Hippocampal formation (tissue), 2 donors: Measurements from ENCODE around the gene ITGAE.
A peak's percentile ranks its signal among the peaks of the same experiment; 100 is the strongest.
"Not testable (repeated sequence)": the region's sequence is repeated elsewhere in the genome, so short reads cannot be mapped to it uniquely, and the experiment has no call there.

Experiments
- DNase-seq, 2 donors: peaks; one replicate each; lab custom pipeline; 2025; lab: John Stamatoyannopoulos, UW

ITGAE gene

GRCh38 chr17:3795390-3796102, 5.4 kb downstream of the ITGAE start:
- DNase-seq = no peak

- no peak for DNase-seq
These were observed 6.2 kb downstream of the ITGAE start for GRCh38 chr17:3794557-3795389.

GRCh38 chr17:3794152-3794551, 6.8 kb downstream of the ITGAE start:
- not testable (repeated sequence) for DNase-seq

- not testable (repeated sequence) for DNase-seq
These were observed 7.7 kb downstream of the ITGAE start for GRCh38 chr17:3793258-3793657.

- DNase-seq = peak; percentile 18 to 54
These were observed 8.5 kb downstream of the ITGAE start for GRCh38 chr17:3792481-3792880.

GRCh38 chr17:3788200-3788599, 12.8 kb downstream of the ITGAE start:
- DNase-seq = no peak

- DNase-seq = not testable (repeated sequence)
These were observed 15.7 kb downstream of the ITGAE start for GRCh38 chr17:3785323-3785722.

GRCh38 chr17:3782751-3783150, 18.2 kb downstream of the ITGAE start:
- no peak for DNase-seq

- no peak for DNase-seq
These were observed 20.0 kb downstream of the ITGAE start for GRCh38 chr17:3780986-3781385.

GRCh38 chr17:3777366-3778120, 23.4 kb downstream of the ITGAE start:
- DNase-seq = no peak

GRCh38 chr17:3773966-3774365, 27.0 kb downstream of the ITGAE start:
- DNase-seq = no peak

GRCh38 chr17:3773511-3773910, 27.5 kb downstream of the ITGAE start:
- DNase-seq = no peak

GRCh38 chr17:3772764-3773163, 28.2 kb downstream of the ITGAE start:
- no peak for DNase-seq

- DNase-seq = no peak
These were observed 29.8 kb downstream of the ITGAE start for GRCh38 chr17:3771140-3771539.

GRCh38 chr17:3770466-3770865, 30.5 kb downstream of the ITGAE start:
- DNase-seq = no peak

GRCh38 chr17:3768769-3769168, 32.2 kb downstream of the ITGAE start:
- DNase-seq = no peak

GRCh38 chr17:3768341-3768740, 32.6 kb downstream of the ITGAE start:
- DNase-seq = no peak

- no peak for DNase-seq
These were observed 34.2 kb downstream of the ITGAE start for GRCh38 chr17:3766779-3767178.

- DNase-seq = no peak
These were observed 35.0 kb downstream of the ITGAE start for GRCh38 chr17:3765981-3766380.

GRCh38 chr17:3763777-3764170, 37.2 kb downstream of the ITGAE start:
- DNase-seq = no peak

GRCh38 chr17:3762922-3763776, 37.8 kb downstream of the ITGAE start:
- DNase-seq = no peak
